H9 (cell line): ENCODE measurements around the gene CDH3. TPM values are rescaled to one million over a fixed set of nuclear protein-coding genes. Genes with fewer than 3 reads are reported as not detected.

Source experiments
- DNase-seq: peaks from one replicate; pipeline ENCODE4 v3.0.0-alpha.2; 2017
- H2AFZ ChIP-seq: one replicate; pipeline ENCODE4 v1.6.1; 2013; ENCODE audit warnings: mild to moderate bottlenecking, low read length, control low read depth, moderate library complexity
- H2AK5ac ChIP-seq: 2 replicates; pipeline ENCODE4 v1.6.1; 2013; ENCODE audit warnings: low read length, control low read depth, mixed read lengths; ENCODE audit not compliant: insufficient read length
- H2BK120ac ChIP-seq: one replicate; pipeline ENCODE4 v1.6.1; 2013; ENCODE audit warnings: low read depth, mild to moderate bottlenecking, low read length, control low read depth, inconsistent platforms; ENCODE audit not compliant: poor library complexity, severe bottlenecking
- H2BK12ac ChIP-seq: 2 replicates; pipeline ENCODE4 v1.6.1; 2013; ENCODE audit warnings: low read length, control low read depth, mixed read lengths, low read depth; ENCODE audit not compliant: insufficient read length
- H2BK15ac ChIP-seq: 2 replicates; pipeline ENCODE4 v1.6.1; 2013; ENCODE audit warnings: low read depth, low read length, control low read depth
- H2BK20ac ChIP-seq: one replicate; pipeline ENCODE4 v1.6.1; 2013; ENCODE audit warnings: low read depth, mild to moderate bottlenecking, low read length, control low read depth, inconsistent platforms; ENCODE audit not compliant: poor library complexity, severe bottlenecking
- H2BK5ac ChIP-seq: 2 replicates; pipeline ENCODE4 v1.6.1; 2013; ENCODE audit warnings: low read length, control low read depth, mixed read lengths; ENCODE audit not compliant: insufficient read length
- H3K14ac ChIP-seq: 2 replicates; pipeline ENCODE4 v1.6.1; 2013; ENCODE audit warnings: low read length, control low read depth; ENCODE audit not compliant: insufficient read depth
- H3K18ac ChIP-seq: 2 replicates; pipeline ENCODE4 v1.6.1; 2013; ENCODE audit warnings: low read depth, mild to moderate bottlenecking, mixed read lengths, low read length, control low read depth; ENCODE audit not compliant: insufficient read length
- H3K23ac ChIP-seq: 2 replicates; pipeline ENCODE4 v1.6.1; 2013; ENCODE audit warnings: low read length, control low read depth, mixed read lengths, low read depth; ENCODE audit not compliant: insufficient read length
- H3K23me2 ChIP-seq: 2 replicates; pipeline ENCODE4 v1.6.1; 2013; ENCODE audit warnings: low read depth, mild to moderate bottlenecking, mixed read lengths, low read length, control low read depth; ENCODE audit not compliant: insufficient read length, poor library complexity, severe bottlenecking
- H3K27ac ChIP-seq: 2 replicates; pipeline ENCODE4 v1.5.1; 2013; ENCODE audit warnings: low read length, control low read depth, mixed read lengths, low read depth; ENCODE audit not compliant: insufficient read length
- H3K27me3 ChIP-seq: 2 replicates; pipeline ENCODE4 v1.6.1; 2013; ENCODE audit warnings: low read length, control low read depth, inconsistent platforms; ENCODE audit not compliant: insufficient read depth
- H3K4ac ChIP-seq: 2 replicates; pipeline ENCODE4 v1.6.1; 2013; ENCODE audit warnings: low read depth, mild to moderate bottlenecking, control low read depth, inconsistent platforms, low read length, moderate library complexity
- H3K4me1 ChIP-seq: 2 replicates; pipeline ENCODE4 v1.6.1; 2013; ENCODE audit warnings: low read length, control low read depth, inconsistent platforms; ENCODE audit not compliant: insufficient read depth
- H3K4me2 ChIP-seq: 2 replicates; pipeline ENCODE4 v1.6.1; 2013; ENCODE audit warnings: low read length, control low read depth, mixed read lengths; ENCODE audit not compliant: insufficient read length, insufficient read depth
- H3K56ac ChIP-seq: 2 replicates; pipeline ENCODE4 v1.6.1; 2013; ENCODE audit warnings: low read depth, mild to moderate bottlenecking, mixed read lengths, low read length, control low read depth; ENCODE audit not compliant: insufficient read length
- H3K79me1 ChIP-seq: 2 replicates; pipeline ENCODE4 v1.6.1; 2013; ENCODE audit warnings: low read depth, mild to moderate bottlenecking, moderate library complexity, low read length, control low read depth, inconsistent platforms; ENCODE audit not compliant: insufficient read depth, poor library complexity, severe bottlenecking
- H3K79me2 ChIP-seq: 2 replicates; pipeline ENCODE4 v1.6.1; 2013; ENCODE audit warnings: low read length, control low read depth, inconsistent platforms; ENCODE audit not compliant: insufficient read depth
- H3K9ac ChIP-seq: 2 replicates; pipeline ENCODE4 v1.6.1; 2013; ENCODE audit warnings: low read length, control low read depth, mixed read lengths; ENCODE audit not compliant: insufficient read length; ENCODE audit errors: extremely low read depth
- H3K9me3 ChIP-seq: one replicate; pipeline ENCODE4 v1.6.1; 2013; ENCODE audit warnings: low read depth, low read length, inconsistent platforms; ENCODE audit not compliant: control insufficient read depth
- H3T11ph ChIP-seq: one replicate; pipeline ENCODE4 v1.6.1; 2013; ENCODE audit warnings: mild to moderate bottlenecking, low read length, control low read depth, inconsistent platforms
- H4K20me1 ChIP-seq: one replicate; pipeline ENCODE4 v1.6.1; 2013; ENCODE audit not compliant: control insufficient read depth, insufficient read length, insufficient read depth
- H4K5ac ChIP-seq: 2 replicates; pipeline ENCODE4 v1.6.1; 2013; ENCODE audit warnings: low read depth, mild to moderate bottlenecking, mixed read lengths, low read length, control low read depth; ENCODE audit not compliant: insufficient read length
- H4K8ac ChIP-seq: replicated peaks from 2 replicates; pipeline ENCODE4 v1.6.1; 2013; ENCODE audit warnings: low read length, control low read depth, mixed read lengths, low read depth; ENCODE audit not compliant: insufficient read length
- H4K91ac ChIP-seq: 2 replicates; pipeline ENCODE4 v1.6.1; 2013; ENCODE audit warnings: low read depth, mild to moderate bottlenecking, moderate library complexity, mixed read lengths, low read length, control low read depth; ENCODE audit not compliant: insufficient read length
- H3K27ac Mint-ChIP-seq, 3 experiments: 2 replicates in 2 of 3; 3 replicates in 1 of 3; pipeline ENCODE4 v1.8.0; 2020 to 2021; ENCODE audit warnings: mixed read lengths in 3 of 3, mild to moderate bottlenecking in 1 of 3, moderate library complexity in 1 of 3
- H3K27me3 Mint-ChIP-seq: 2 replicates; pipeline ENCODE4 v1.8.0; 2021; ENCODE audit warnings: low read depth, mild to moderate bottlenecking, moderate library complexity, mixed read lengths
- H3K36me3 Mint-ChIP-seq, 3 experiments: 2 replicates in 2 of 3; 3 replicates in 1 of 3; pipeline ENCODE4 v1.8.0; 2020 to 2021; ENCODE audit warnings: low read depth in 3 of 3, mixed read lengths in 3 of 3; ENCODE audit not compliant: insufficient read depth in 1 of 3
- H3K4me1 Mint-ChIP-seq, 2 experiments: 2 replicates each; pipeline ENCODE4 v1.8.0; 2020; ENCODE audit warnings: mixed read lengths in 2 of 2
- H3K4me3 Mint-ChIP-seq, 2 experiments: 2 replicates in 1 of 2; 3 replicates in 1 of 2; pipeline ENCODE4 v1.8.0; 2020 to 2021; ENCODE audit warnings: mild to moderate bottlenecking in 2 of 2, mixed read lengths in 2 of 2, moderate library complexity in 1 of 2
- H3K9me3 Mint-ChIP-seq, 2 experiments: 2 replicates in 1 of 2; 3 replicates in 1 of 2; pipeline ENCODE4 v1.8.0; 2020; ENCODE audit warnings: mild to moderate bottlenecking in 2 of 2, mixed read lengths in 2 of 2, moderate library complexity in 1 of 2
- WGBS: extraction: QIAGEN DNeasy Blood & Tissue Kit; methylation state at CpG from one replicate; pipeline ENCODE4 v1.1.7; 2013; ENCODE audit warnings: missing lambda C conversion rate, low lambda C conversion rate, mixed read lengths; ENCODE audit not compliant: insufficient read length; ENCODE audit errors: extremely low coverage; 5-methylcytosine and 5-hydroxymethylcytosine counted together
- total RNA-seq: library from RNA; stranded (reverse); gene quantifications from 2 replicates; pipeline ENCODE4 v1.2.1, GENCODE V29; 2021
- TF ChIP-seq, protein P1 (sequence below): fragments of 200-600 bp; sonication (generic); conservative IDR thresholded peaks from 3 replicates; pipeline ENCODE4 v1.8.0; 2021; ENCODE audit warnings: antibody characterized with exemption, mild to moderate bottlenecking

CDH3 gene
- total RNA-seq, 1 experiment from 2014 or later, result 97.2 TPM

DNA sequence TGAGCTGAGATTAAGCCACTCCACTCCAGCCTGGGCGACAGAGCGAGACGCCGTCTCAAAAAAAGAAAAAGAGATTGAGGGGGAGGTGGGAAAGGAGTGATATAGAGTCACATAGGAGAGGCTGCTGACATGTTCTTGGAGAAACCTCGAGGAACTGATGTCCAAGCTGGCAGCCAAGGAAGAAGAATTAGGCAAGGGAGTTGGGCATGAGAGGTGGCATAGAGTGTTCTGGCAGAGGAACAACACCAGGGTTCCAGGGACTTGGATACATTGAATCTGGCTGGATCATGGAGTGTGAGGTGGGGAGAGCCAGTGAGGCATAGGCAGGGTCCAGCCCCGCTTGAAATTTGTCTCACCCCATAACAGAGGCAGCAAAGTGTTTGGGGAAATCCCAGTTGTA, 10.7 kb downstream of the CDH3 start:
- no peak overlapping the region for H2BK20ac ChIP-seq
- H2BK120ac ChIP-seq, result no peak overlapping the region
- H3K56ac ChIP-seq, result no peak overlapping the region
- no peak overlapping the region for H4K91ac ChIP-seq
- Mint-ChIP-seq H3K27ac (no peak overlapping the region), H3K9me3 (no peaks in the 10 kb centered on the region), H3K27me3 (no peaks in the 10 kb centered on the region), H3K4me3 (no peak overlapping the region), H3K36me3 (peaks cover 6 to 20% (median 19%) of the 10 kb centered on the region in 3 experiments; a peak in 5 of 7 replicates), H3K4me1 (peaks cover 30 to 34% of the 10 kb centered on the region in 2 experiments)
- DNase-seq, result no peak
- H3K27me3 ChIP-seq, result no peaks in the 10 kb centered on the region
- H3K14ac ChIP-seq, result no peak overlapping the region
- no peak overlapping the region for H3K23ac ChIP-seq
- no peak overlapping the region for H3K4me2 ChIP-seq
- no peak overlapping the region for H3K18ac ChIP-seq
- H2BK5ac ChIP-seq, result no peak overlapping the region
- H2AK5ac ChIP-seq, result no peak overlapping the region
- no peak overlapping the region for H2AFZ ChIP-seq
- H3K9ac ChIP-seq, result no peak overlapping the region
- no peak overlapping the region for H3T11ph ChIP-seq
- no peaks in the 10 kb centered on the region for H3K9me3 ChIP-seq
- no peak overlapping the region for H4K5ac ChIP-seq
- TF ChIP-seq, protein P1, sequence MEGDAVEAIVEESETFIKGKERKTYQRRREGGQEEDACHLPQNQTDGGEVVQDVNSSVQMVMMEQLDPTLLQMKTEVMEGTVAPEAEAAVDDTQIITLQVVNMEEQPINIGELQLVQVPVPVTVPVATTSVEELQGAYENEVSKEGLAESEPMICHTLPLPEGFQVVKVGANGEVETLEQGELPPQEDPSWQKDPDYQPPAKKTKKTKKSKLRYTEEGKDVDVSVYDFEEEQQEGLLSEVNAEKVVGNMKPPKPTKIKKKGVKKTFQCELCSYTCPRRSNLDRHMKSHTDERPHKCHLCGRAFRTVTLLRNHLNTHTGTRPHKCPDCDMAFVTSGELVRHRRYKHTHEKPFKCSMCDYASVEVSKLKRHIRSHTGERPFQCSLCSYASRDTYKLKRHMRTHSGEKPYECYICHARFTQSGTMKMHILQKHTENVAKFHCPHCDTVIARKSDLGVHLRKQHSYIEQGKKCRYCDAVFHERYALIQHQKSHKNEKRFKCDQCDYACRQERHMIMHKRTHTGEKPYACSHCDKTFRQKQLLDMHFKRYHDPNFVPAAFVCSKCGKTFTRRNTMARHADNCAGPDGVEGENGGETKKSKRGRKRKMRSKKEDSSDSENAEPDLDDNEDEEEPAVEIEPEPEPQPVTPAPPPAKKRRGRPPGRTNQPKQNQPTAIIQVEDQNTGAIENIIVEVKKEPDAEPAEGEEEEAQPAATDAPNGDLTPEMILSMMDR, result no peak
- H3K79me1 ChIP-seq, result peaks cover 2% of the 10 kb centered on the region
- H4K20me1 ChIP-seq, result no peaks in the 10 kb centered on the region
- H3K27ac ChIP-seq, result no peak overlapping the region
- H3K79me2 ChIP-seq, result peaks cover 15% of the 10 kb centered on the region; the same call in 1 of the 2 replicates
- WGBS, result no CpG with 5 or more reads among the region's 6 CpGs
- no peaks in the 10 kb centered on the region for H3K4me1 ChIP-seq
- H3K23me2 ChIP-seq, result no peaks in the 10 kb centered on the region
- no peak overlapping the region for H2BK15ac ChIP-seq
- H2BK12ac ChIP-seq, result no peak overlapping the region
- H3K4ac ChIP-seq, result no peak overlapping the region
- H4K8ac ChIP-seq, result no peak overlapping the region
